NB4 (cell line): Measurements from ENCODE around the gene CALCR.

Experiments used
- DNase-seq: peaks from one replicate; pipeline ENCODE4 v3.0.0; 2010; ENCODE audit warnings: low read depth
- H3K4me3 ChIP-seq: one replicate; pipeline ENCODE4 v1.5.1; 2011; ENCODE audit warnings: mild to moderate bottlenecking, low read depth, low read length, moderate library complexity
- CTCF ChIP-seq: IDR thresholded peaks from one replicate; pipeline ENCODE4 v1.5.1; 2012; ENCODE audit warnings: low read depth, low read length
- MAX ChIP-seq: IDR thresholded peaks from 2 replicates; pipeline ENCODE4 v1.6.1; 2011; ENCODE audit warnings: low read depth, low read length
- MYC ChIP-seq: IDR thresholded peaks from 2 replicates; pipeline ENCODE4 v1.6.1; 2011; ENCODE audit warnings: low read depth, low read length
- POLR2A ChIP-seq: IDR thresholded peaks from 2 replicates; pipeline ENCODE4 v1.6.1; 2011; ENCODE audit warnings: mild to moderate bottlenecking; ENCODE audit not compliant: insufficient read length; ENCODE audit errors: extremely low read depth

Gene CALCR

GRCh38 chr7:93547716-93548115 lies 26.8 kb downstream of the CALCR start:
- DNase-seq: no peak
- no peak overlapping the region for H3K4me3 ChIP-seq
- TF ChIP-seq POLR2A (no peak), MYC (no peak), MAX (no peak), CTCF (no peak)

GRCh38 chr7:93544691-93545090 lies 29.8 kb downstream of the CALCR start:
- DNase-seq: no peak
- no peak overlapping the region for H3K4me3 ChIP-seq
- TF ChIP-seq POLR2A (no peak), MYC (no peak), MAX (no peak), CTCF (no peak)

GRCh38 chr7:93538061-93538460 lies 36.5 kb downstream of the CALCR start:
- no peak for TF ChIP-seq MAX
- no peak for TF ChIP-seq POLR2A
- no peak for TF ChIP-seq MYC
- no peak for TF ChIP-seq CTCF
- DNase-seq: no peak
- no peak overlapping the region for H3K4me3 ChIP-seq

GRCh38 chr7:93535616-93536015 lies 38.9 kb downstream of the CALCR start:
- DNase-seq: no peak
- TF ChIP-seq POLR2A (no peak), CTCF (no peak), MAX (no peak), MYC (no peak)
- H3K4me3 ChIP-seq: no peak overlapping the region

- no peak for TF ChIP-seq MAX
- no peak for TF ChIP-seq MYC
- no peak for TF ChIP-seq POLR2A
- no peak for TF ChIP-seq CTCF
- no peak for DNase-seq
These were observed 43.8 kb downstream of the CALCR start for GRCh38 chr7:93530701-93531100.

GRCh38 chr7:93516834-93517233 lies 57.7 kb downstream of the CALCR start:
- H3K4me3 ChIP-seq: no peak overlapping the region

More at GRCh38 chr7:93530701-93531100, 43.8 kb downstream of the CALCR start:
- no peak overlapping the region for H3K4me3 ChIP-seq

More at GRCh38 chr7:93516834-93517233, 57.7 kb downstream of the CALCR start:
- TF ChIP-seq CTCF: no peak
- TF ChIP-seq MAX: no peak
- DNase-seq: no peak
